ELF-1 (cell line): Measurements from ENCODE around the gene SNAPIN.
"Not testable (repeated sequence)": the region's sequence is repeated elsewhere in the genome, so short reads cannot be mapped to it uniquely, and the experiment has no call there.

Source experiments
- DNase-seq: peaks from one replicate; pipeline ENCODE4 v3.0.0-alpha.2; 2016; ENCODE audit warnings: low read depth, low spot score

Gene SNAPIN

GRCh38 chr1:153646672-153647345 lies 11.7 kb upstream of the SNAPIN start:
- DNase-seq, result no peak

GRCh38 chr1:153647346-153647714 lies 11.2 kb upstream of the SNAPIN start:
- DNase-seq, result no peak

DNA sequence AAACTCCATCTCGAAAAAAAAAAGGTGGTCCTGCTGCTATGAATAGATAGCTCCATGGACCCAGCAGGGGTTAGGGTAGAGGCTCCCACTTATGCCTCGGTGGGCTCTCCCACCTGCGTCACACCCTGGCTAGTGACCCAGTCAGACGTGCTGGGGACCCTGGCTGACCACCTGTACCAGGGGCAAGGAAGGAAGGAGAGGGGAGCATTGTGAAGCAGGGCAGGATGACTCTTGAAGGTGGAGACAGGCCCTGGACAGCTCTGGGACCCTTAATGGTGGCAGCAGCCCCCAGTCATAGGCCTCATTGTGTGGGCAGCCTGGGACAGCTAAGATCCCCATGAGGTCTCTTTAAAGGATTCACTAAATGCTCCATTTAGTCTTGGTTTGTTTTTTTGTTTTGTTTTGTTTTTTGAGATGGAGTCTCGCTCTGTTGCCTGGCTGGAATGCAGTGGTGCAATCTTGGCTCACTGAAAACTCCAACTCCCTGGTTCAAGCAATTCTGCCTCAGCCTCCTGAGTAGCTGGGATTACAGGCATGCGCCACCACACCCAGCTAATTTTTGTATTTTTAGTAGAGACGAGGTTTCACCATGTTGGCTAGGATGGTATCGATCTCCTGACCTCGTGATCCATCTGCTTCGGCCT lies 10.4 kb upstream of the SNAPIN start:
- no peak for DNase-seq

GRCh38 chr1:153649137-153649862 lies 9.2 kb upstream of the SNAPIN start:
- no peak for DNase-seq

GRCh38 chr1:153649863-153650235 lies 8.7 kb upstream of the SNAPIN start:
- no peak for DNase-seq

DNA sequence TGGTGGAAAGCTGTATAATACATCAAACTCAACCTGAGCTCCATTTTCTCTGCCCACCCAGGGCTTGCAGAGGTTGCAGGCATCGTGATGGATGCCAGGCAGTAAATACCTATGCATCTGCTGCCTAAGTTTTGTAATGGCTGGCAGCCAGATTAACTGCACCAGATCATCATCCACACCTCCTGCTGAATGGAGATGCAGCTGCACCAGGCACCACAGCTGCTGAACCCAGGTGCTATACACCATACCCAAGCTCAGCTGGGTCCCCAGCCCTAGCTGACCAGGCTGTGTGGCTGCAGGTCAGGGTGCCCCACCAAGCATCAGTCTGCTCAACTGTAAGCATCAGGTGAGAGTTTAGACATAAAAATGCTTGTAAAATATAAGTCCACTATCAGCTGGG lies 6.7 kb upstream of the SNAPIN start:
- no peak for DNase-seq

GRCh38 chr1:153652805-153653500 lies 5.5 kb upstream of the SNAPIN start:
- no peak for DNase-seq

DNA sequence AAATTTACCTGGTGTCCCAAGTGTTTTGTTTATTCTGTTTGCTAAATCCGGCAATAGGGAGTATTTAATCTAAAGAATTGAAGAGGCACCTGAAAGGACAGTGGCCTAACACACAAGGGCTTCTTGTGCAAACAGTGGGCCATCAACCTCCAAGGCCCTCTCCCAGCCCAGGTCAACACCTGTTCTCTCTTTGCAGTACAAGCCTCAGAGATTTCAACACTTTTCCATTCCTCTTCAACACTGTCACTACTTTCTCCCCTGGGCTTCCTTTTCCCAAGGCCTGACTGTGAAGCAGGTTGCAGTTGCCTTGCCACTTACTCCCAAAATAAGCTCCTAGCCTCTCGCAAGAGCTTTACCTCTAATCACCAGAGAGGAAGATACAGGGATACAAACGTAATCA lies 3.2 kb upstream of the SNAPIN start:
- no peak for DNase-seq

DNA sequence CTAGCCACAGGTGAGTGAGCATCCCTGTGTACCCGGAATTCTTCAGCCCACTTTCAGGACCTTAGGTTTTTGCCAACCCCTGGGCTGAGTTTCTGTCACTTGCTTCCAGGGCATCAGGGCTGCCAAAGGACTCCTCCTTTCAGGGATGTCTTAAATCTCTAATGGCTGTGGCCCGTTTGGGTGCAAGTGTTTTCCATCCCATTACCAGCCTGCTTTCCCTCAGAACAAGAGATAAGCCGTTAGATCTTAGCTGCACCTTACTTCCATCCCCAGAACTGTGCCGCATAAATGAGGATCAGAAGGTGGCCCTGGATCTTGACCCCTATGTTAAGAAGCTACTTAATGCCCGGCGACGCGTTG lies 652 bp downstream of the SNAPIN start:
- no peak for DNase-seq

- peak; percentile 31 for DNase-seq
These were observed 1.2 kb downstream of the SNAPIN start for GRCh38 chr1:153659656-153660055.

- DNase-seq, result peak; percentile 22
These were observed 2.7 kb downstream of the SNAPIN start for GRCh38 chr1:153661111-153661708.

- no peak for DNase-seq
These were observed 3.8 kb downstream of the SNAPIN start for GRCh38 chr1:153662269-153662668.

DNA sequence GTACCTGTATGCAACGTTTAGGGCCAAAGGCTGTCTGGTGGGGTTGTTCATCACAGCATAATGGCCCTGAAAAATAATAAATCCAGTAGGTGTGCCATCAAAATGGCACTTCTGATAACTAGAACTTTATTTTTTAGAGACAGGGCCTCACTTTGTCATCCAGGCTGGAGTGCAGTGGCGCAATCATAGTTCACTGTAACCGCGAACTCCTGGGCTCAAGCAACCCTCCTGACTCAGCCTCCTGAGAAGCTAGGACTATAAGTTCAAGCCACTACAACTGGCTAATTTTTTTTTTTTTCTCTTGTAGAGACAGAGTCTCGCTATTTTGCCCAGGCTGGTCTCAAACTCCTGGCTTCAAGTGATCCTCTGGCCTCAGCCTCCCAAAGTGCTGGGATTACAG lies 4.7 kb downstream of the SNAPIN start:
- DNase-seq, result no peak

- no peak for DNase-seq
These were observed 8.9 kb downstream of the SNAPIN start for GRCh38 chr1:153667439-153667838.

DNA sequence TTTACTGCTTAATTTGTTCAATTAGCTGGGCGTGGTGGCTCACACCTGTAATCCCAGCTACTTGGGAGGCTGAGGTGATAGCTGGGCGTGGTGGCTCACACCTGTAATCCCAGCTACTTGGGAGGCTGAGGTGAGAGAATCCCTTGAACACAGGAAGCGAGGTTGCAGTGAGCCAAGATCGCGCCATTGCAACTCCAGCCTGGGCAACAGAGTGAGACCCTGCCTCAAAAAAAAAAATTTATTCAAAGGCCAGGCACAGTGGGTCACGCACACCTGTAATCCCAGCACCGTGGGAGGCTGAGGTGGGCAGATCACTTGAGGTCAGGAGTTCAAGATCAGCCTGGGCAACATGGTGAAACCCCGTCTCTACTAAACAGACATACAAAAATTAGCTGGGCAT lies 10.2 kb downstream of the SNAPIN start:
- DNase-seq, result not testable (repeated sequence)

- no peak for DNase-seq
These were observed 11.1 kb downstream of the SNAPIN start for GRCh38 chr1:153669606-153670005.

DNA sequence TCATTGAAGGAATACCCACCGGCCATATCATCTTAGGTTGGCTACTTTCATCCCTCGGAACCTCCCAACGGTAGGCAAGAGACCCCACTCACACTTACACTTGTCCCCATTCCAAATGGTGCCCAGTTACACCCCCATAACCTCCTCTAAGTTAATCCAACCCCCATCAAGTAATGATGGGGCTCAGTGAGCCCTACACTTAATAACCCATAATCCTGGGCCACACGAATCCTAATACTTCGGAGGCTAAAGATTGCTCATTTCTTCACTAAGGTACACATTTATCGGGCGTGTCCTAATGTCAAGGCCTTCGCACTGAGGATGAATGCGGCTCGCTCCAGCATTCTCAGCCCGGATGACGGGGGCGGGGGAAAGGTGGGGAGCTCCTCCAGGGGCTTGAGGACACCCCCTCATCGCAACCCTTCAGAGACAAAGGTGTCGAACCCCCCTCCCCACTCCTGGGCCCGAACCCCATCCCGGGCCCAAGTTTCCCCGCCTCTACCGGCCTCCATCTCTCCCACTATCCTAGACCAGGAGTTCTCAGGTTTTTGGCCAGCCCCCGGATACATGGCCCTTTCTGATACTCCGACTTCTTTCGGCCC lies 11.9 kb downstream of the SNAPIN start:
- DNase-seq, result no peak

DNA sequence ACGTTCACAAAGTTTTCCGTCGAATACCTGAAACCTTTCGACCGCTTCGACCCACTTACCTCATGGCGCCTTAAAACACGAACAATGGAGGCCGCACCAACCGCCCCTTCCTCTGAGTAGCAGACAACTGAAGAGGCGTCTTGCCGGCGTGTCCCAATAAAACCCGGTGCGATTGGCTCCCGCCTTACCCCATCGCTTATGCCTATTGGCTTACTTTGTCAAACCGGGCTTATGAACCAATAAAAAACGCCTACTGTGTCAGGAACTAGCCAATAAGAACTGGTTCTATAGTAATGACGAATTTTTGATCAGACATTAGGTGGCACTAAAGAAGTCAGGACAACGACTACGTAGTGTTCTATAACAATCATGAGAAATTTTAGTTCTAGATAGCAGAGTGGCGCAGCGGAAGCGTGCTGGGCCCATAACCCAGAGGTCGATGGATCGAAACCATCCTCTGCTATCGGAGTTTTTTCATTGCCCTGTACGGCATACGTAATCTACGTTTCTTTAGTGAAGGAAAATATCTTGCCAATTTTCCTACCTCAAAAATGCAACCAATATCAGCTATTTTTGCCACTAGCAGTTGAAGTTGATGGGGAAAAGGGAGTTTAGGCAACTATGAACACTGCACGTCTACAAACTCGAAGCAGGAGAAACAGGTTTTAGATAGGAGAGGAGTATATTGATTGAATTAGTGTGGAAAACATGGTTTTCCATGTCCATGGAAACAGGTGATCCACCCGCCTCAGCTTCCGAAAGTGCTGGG lies 12.5 kb downstream of the SNAPIN start, which contains the start of gene ILF2:
Gene ILF2 (minus strand): TSS at position 135 of the 769 bp plus-strand sequence. CDS start 71 bp downstream, at position 64.
- peak; percentile 100 for DNase-seq

DNA sequence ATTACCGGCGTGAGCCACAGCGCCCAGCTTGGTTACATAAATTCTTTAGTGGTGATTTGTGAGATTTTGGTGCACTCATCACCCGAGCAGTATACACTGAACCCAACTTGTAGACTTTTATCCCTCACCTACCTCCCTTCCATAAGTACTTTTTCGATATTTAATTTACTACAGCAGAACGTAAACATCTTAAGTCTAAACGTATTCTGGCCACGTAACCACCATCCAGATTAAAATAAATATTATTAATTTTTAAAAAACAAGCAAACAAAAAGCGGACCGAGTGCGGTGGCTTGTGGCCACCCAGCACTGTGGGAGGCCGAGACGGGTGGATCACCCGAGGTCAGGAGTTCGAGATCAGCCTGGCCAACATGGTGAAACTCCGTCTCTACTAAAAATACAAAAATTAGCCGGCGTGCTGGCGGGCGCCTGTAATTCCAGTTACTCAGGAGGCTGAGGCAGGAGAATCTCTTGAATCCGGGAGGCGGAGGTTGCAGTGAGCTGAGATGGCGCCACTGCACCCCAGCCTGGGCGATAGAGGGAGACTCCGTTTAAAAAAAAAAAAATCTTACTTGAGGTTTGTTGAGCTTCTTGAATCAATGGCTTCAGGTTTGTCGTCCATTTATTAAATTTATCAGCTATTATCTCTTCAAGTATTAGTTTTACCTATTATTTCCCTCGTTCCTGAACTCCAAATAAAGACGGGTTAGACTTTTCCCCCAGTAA lies 13.3 kb downstream of the SNAPIN start:
- peak; percentile 28 for DNase-seq

- no peak for DNase-seq
These were observed 15.0 kb downstream of the SNAPIN start for GRCh38 chr1:153673511-153673910.
